ENCODE results near the gene PIP4K2C. TPM values are rescaled to one million over a fixed set of nuclear protein-coding genes. Genes with fewer than 3 reads are reported as not detected.

The PIP4K2C gene
- total and polyA plus RNA-seq, 10 of the 15 experiments (the other 5 are each of a cell fraction or from before 2014, with no cell fraction given): 4.8 to 25.1 (median 14.9) TPM

DNA sequence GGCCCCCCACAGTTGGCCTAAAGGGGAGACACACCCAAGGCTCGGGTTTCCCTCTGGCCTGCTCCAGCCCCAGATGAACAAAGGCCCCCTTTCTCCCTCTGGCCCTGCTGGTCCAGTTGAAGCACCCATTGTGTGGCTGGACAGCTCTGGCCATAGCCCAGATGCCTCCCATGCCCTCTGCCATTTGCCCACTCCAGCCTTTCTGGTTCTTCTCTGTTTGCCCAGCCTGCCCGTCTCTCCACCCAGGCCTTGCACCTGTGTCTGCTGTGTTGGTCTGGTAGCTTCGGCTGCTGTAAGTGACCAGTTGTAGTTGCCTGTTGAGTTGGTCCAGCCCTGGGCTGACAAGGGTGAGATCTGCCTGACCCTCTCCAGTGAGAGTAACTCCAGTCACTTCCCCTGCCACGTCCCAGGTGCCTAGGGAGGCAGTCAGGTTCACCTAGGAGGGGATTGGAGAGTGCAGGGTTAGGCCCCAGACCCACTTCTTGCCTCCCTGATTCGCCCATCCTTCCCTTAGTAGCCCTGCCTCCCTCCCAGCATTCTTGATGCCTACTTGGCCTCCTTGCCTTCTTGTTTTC, 39.0 kb downstream of the PIP4K2C start:
- 14% methylated on average over 5 of the region's 5 CpGs for WGBS (ENCODE audit: insufficient coverage, insufficient replicate concordance, low lambda C conversion rate, missing lambda C conversion rate)

More for the DNA sequence above, 39.0 kb downstream of the PIP4K2C start:
- no peak for ATAC-seq
- SMC1A ChIA-PET (ENCODE audit: uncharacterized antibody, unreplicated experiment): interaction anchor here (0.6 to 1.2 kb wide), 2 partner anchors 12 to 46 kb away, joined by 3 to 5 read pairs; no protein-coding TSS in a partner anchor
- CTCF ChIA-PET: interaction anchor here (0.9 to 4.2 kb wide), 5 partner anchors 15 to 178 kb away, joined by 3 to 17 read pairs (median 5); no protein-coding TSS in a partner anchor
- no peak for FAIRE-seq
- RAD21 ChIA-PET (ENCODE audit: unreplicated experiment): no interaction called here
- intact Hi-C loops (cut with micrococcal nuclease; ENCODE audit: unreplicated experiment): no loop called here
- in situ Hi-C loops (cut with MboI): no loop called here
- Histone ChIP-seq H4K20me1 (ENCODE audit: control insufficient read depth, insufficient read depth) (no peaks in the 10 kb centered on the region), H2AFZ (ENCODE audit: control insufficient read depth, low read depth, low read length) (no peak overlapping the region), H3K9me3 (replicated peaks; ENCODE audit: control insufficient read depth, insufficient read depth, low read length) (no peaks in the 10 kb centered on the region), H3K9ac (ENCODE audit: control insufficient read depth, insufficient read depth, low read length) (no peak overlapping the region), H3K79me2 (ENCODE audit: control insufficient read depth, insufficient read depth, low read length) (no peaks in the 10 kb centered on the region), H3K27ac (ENCODE audit: control insufficient read depth, insufficient read depth) (no peak overlapping the region), H3K4me2 (ENCODE audit: control insufficient read depth, insufficient read depth) (no peak overlapping the region), H3K36me3 (ENCODE audit: control insufficient read depth in 2 of 2, insufficient read depth in 2 of 2, low read length in 1 of 2) (no peaks in the 10 kb centered on the region), H3K27me3 (replicated peaks in 1 of 2; ENCODE audit: control insufficient read depth in 2 of 2, insufficient read depth in 2 of 2, low read length in 1 of 2) (peaks cover 23 to 25% of the 10 kb centered on the region in 2 experiments), H3K4me1 (ENCODE audit: control insufficient read depth, insufficient read depth, low read length) (no peaks in the 10 kb centered on the region), H3K4me3 (no peak overlapping the region)
- no peak for DNase-seq (ENCODE audit: low read depth, low spot score)
- TF ChIP-seq, protein P1, sequence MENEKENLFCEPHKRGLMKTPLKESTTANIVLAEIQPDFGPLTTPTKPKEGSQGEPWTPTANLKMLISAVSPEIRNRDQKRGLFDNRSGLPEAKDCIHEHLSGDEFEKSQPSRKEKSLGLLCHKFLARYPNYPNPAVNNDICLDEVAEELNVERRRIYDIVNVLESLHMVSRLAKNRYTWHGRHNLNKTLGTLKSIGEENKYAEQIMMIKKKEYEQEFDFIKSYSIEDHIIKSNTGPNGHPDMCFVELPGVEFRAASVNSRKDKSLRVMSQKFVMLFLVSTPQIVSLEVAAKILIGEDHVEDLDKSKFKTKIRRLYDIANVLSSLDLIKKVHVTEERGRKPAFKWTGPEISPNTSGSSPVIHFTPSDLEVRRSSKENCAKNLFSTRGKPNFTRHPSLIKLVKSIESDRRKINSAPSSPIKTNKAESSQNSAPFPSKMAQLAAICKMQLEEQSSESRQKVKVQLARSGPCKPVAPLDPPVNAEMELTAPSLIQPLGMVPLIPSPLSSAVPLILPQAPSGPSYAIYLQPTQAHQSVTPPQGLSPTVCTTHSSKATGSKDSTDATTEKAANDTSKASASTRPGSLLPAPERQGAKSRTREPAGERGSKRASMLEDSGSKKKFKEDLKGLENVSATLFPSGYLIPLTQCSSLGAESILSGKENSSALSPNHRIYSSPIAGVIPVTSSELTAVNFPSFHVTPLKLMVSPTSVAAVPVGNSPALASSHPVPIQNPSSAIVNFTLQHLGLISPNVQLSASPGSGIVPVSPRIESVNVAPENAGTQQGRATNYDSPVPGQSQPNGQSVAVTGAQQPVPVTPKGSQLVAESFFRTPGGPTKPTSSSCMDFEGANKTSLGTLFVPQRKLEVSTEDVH (IDR thresholded peaks at IDR 0.05; ENCODE audit: low read depth, partially characterized antibody): no peak
- TF ChIP-seq, protein P2, sequence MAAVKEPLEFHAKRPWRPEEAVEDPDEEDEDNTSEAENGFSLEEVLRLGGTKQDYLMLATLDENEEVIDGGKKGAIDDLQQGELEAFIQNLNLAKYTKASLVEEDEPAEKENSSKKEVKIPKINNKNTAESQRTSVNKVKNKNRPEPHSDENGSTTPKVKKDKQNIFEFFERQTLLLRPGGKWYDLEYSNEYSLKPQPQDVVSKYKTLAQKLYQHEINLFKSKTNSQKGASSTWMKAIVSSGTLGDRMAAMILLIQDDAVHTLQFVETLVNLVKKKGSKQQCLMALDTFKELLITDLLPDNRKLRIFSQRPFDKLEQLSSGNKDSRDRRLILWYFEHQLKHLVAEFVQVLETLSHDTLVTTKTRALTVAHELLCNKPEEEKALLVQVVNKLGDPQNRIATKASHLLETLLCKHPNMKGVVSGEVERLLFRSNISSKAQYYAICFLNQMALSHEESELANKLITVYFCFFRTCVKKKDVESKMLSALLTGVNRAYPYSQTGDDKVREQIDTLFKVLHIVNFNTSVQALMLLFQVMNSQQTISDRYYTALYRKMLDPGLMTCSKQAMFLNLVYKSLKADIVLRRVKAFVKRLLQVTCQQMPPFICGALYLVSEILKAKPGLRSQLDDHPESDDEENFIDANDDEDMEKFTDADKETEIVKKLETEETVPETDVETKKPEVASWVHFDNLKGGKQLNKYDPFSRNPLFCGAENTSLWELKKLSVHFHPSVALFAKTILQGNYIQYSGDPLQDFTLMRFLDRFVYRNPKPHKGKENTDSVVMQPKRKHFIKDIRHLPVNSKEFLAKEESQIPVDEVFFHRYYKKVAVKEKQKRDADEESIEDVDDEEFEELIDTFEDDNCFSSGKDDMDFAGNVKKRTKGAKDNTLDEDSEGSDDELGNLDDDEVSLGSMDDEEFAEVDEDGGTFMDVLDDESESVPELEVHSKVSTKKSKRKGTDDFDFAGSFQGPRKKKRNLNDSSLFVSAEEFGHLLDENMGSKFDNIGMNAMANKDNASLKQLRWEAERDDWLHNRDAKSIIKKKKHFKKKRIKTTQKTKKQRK (IDR thresholded peaks at IDR 0.05; ENCODE audit: low read depth, low read length): no peak
- no peak for TF ChIP-seq SIN3A (IDR thresholded peaks at IDR 0.05; ENCODE audit: low read depth, low read length)
- TF ChIP-seq, protein P3, sequence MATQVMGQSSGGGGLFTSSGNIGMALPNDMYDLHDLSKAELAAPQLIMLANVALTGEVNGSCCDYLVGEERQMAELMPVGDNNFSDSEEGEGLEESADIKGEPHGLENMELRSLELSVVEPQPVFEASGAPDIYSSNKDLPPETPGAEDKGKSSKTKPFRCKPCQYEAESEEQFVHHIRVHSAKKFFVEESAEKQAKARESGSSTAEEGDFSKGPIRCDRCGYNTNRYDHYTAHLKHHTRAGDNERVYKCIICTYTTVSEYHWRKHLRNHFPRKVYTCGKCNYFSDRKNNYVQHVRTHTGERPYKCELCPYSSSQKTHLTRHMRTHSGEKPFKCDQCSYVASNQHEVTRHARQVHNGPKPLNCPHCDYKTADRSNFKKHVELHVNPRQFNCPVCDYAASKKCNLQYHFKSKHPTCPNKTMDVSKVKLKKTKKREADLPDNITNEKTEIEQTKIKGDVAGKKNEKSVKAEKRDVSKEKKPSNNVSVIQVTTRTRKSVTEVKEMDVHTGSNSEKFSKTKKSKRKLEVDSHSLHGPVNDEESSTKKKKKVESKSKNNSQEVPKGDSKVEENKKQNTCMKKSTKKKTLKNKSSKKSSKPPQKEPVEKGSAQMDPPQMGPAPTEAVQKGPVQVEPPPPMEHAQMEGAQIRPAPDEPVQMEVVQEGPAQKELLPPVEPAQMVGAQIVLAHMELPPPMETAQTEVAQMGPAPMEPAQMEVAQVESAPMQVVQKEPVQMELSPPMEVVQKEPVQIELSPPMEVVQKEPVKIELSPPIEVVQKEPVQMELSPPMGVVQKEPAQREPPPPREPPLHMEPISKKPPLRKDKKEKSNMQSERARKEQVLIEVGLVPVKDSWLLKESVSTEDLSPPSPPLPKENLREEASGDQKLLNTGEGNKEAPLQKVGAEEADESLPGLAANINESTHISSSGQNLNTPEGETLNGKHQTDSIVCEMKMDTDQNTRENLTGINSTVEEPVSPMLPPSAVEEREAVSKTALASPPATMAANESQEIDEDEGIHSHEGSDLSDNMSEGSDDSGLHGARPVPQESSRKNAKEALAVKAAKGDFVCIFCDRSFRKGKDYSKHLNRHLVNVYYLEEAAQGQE (IDR thresholded peaks at IDR 0.05; ENCODE audit: low read depth, low read length): no peak
- TF ChIP-seq STAT3 (IDR thresholded peaks at IDR 0.05; ENCODE audit: low read depth, low read length): no peak
- TF ChIP-seq MEF2B (IDR thresholded peaks at IDR 0.05; ENCODE audit: partially characterized antibody, poor library complexity, severe bottlenecking): no peak
- TF ChIP-seq TCF3 (IDR thresholded peaks at IDR 0.05; ENCODE audit: borderline replicate concordance, insufficient read depth, low read depth, low read length): no peak
- no peak for TF ChIP-seq SPI1 (IDR thresholded peaks at IDR 0.05; ENCODE audit: borderline replicate concordance, insufficient read depth, low read depth, low read length)
- BruUV-seq (replicated peaks): no TSS peak
- POLR2A ChIA-PET: no interaction called here
